Measurements from ENCODE around the gene ASNS.
"Not testable (repeated sequence)": the region's sequence is repeated elsewhere in the genome, so short reads cannot be mapped to it uniquely, and the experiment has no call there.

The ASNS gene

GRCh38 chr7:97868314-97868713 lies 3.9 kb downstream of the ASNS start:
- no peak overlapping the region for H3K4me3 ChIP-seq (ENCODE audit: low read depth, low read length)
- no peak for TF ChIP-seq CTCF (IDR thresholded peaks at IDR 0.05; ENCODE audit: borderline replicate concordance, insufficient read depth, low read depth, low read length)

- no peak for TF ChIP-seq CTCF (IDR thresholded peaks at IDR 0.05; ENCODE audit: borderline replicate concordance, insufficient read depth, low read depth, low read length)
- H3K4me3 ChIP-seq (ENCODE audit: low read depth, low read length), result no peak overlapping the region
These were observed 7.1 kb downstream of the ASNS start for GRCh38 chr7:97865104-97865503.

- H3K4me3 ChIP-seq (ENCODE audit: low read depth, low read length), result no peak overlapping the region
- no peak for TF ChIP-seq CTCF (IDR thresholded peaks at IDR 0.05; ENCODE audit: borderline replicate concordance, insufficient read depth, low read depth, low read length)
These were observed 12.5 kb downstream of the ASNS start for GRCh38 chr7:97859606-97860204.

GRCh38 chr7:97858221-97858620 lies 14.0 kb downstream of the ASNS start:
- H3K4me3 ChIP-seq (ENCODE audit: low read depth, low read length), result no peak overlapping the region
- TF ChIP-seq CTCF (IDR thresholded peaks at IDR 0.05; ENCODE audit: borderline replicate concordance, insufficient read depth, low read depth, low read length), result no peak

- no peak for TF ChIP-seq CTCF (IDR thresholded peaks at IDR 0.05; ENCODE audit: borderline replicate concordance, insufficient read depth, low read depth, low read length)
- H3K4me3 ChIP-seq (ENCODE audit: low read depth, low read length), result no peak overlapping the region
These were observed 14.7 kb downstream of the ASNS start for GRCh38 chr7:97857544-97857943.

GRCh38 chr7:97851683-97852082 lies 20.5 kb downstream of the ASNS start:
- no peak overlapping the region for H3K4me3 ChIP-seq (ENCODE audit: low read depth, low read length)
- no peak for TF ChIP-seq CTCF (IDR thresholded peaks at IDR 0.05; ENCODE audit: borderline replicate concordance, insufficient read depth, low read depth, low read length)

GRCh38 chr7:97850262-97851031 lies 21.8 kb downstream of the ASNS start:
- not testable (repeated sequence) for H3K4me3 ChIP-seq (ENCODE audit: low read depth, low read length)
